NCI-H187 treated with DMSO at 0.1 percent for 48 hours (cell line): ENCODE measurements around the gene TCAP.

Experiments
- DNase-seq: peaks from one replicate; lab custom pipeline; 2025; lab: John Stamatoyannopoulos, UW

Gene TCAP

DNA sequence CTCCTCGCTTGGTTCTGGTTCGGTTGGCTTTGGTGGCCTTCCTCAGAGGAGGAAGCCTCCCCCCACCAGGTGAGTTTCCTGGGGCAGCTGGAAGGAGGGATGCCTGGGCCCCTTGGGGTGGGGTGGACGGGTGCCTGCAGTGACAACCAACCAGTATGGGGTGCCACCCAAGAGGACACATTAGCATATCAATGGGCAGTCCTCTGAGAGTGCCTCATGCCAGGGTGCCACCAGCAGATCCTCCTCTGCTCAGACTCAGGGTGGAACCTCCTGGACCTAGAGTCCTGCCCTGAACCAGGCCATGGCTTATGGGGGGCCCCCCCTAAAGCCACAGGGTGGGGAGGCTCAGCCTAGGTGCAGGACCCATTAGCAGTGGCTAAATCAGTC is 35.7 kb upstream of the TCAP start:
- DNase-seq, result no peak

GRCh38 chr17:39629898-39630297 is 35.3 kb upstream of the TCAP start:
- DNase-seq, result no peak

DNA sequence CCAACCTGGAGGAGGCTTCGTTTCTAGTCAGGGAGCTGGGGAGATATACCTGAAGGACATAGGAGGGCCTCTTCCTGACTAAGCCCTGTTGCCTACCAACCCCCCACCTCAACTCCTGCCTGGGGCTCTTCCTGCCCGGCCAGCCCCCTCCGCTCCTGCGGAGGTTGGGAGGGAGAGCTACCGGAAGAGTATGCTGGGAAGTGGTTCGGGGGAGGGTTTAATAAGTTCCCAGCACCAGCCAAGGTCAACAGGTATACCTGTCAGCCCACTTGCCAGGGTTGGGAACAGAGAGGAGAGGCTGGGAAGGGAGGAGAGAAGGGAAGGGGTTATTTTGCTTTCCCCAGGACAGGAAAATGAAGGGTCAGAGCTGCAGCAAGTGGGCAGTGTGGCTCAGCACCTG is 33.7 kb upstream of the TCAP start:
- no peak for DNase-seq

DNA sequence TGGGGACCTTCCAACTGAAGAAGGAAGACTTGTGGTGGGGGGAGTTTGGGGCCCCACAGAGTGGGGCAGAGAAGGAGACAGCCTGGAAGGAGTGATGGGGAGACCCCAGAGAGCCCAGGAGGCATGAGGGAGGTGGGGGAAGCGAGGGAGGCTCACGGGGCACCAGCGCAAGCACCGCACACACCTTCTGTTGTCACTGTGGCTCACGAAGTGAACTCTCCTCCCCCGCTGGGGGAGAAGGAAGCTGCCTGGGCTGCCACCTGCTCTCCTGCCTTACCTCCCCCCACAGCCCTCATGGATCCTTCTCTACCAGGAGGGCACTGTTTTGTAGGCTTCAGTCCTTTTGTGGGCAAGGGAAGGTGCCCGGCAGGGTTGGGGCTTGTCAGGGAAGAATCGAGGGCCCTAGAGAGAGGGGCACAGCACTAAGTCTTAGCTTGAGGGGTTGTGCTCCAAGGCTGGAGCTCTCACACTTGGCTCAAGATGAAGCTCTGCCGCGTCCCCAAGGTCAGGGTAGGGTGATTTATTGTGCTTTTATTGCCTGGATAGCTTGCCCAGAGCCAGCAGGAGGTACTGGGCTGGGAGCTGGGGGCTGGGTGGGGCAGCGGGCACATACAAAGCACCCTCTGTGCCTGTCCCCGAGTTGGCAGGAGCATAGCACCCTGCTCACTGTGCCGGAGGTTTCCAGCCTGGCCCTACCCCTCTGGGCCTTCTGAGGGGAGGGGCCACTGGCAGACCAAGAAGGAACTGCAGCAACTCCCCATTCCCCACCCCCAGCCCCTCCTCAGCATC is 32.8 kb upstream of the TCAP start:
- no peak for DNase-seq

- no peak for DNase-seq
Observed at GRCh38 chr17:39633570-39634183, 31.5 kb upstream of the TCAP start.

GRCh38 chr17:39634384-39634871 is 30.7 kb upstream of the TCAP start:
- no peak for DNase-seq

DNA sequence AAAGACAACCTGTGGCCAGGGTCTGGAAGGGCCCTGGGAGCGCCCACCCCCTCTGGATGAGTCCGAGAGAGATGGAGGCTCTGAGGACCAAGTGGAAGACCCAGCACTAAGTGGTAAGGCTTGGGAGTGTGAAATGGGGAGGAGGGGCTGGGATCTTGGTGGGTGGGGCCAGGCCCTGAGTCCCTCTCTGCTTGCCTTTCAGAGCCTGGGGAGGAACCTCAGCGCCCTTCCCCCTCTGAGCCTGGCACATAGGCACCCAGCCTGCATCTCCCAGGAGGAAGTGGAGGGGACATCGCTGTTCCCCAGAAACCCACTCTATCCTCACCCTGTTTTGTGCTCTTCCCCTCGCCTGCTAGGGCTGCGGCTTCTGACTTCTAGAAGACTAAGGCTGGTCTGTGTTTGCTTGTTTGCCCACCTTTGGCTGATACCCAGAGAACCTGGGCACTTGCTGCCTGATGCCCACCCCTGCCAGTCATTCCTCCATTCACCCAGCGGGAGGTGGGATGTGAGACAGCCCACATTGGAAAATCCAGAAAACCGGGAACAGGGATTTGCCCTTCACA is 29.5 kb upstream of the TCAP start:
- no peak for DNase-seq

GRCh38 chr17:39636587-39636926 is 28.6 kb upstream of the TCAP start:
- no peak for DNase-seq

- DNase-seq, result peak; percentile 32
Observed at GRCh38 chr17:39636927-39637736, 28.0 kb upstream of the TCAP start, which contains the start of gene STARD3. Gene STARD3, plus strand, starts transcription at chr17:39637144. Its CDS starts 16,388 bp downstream, at chr17:39653532.

DNA sequence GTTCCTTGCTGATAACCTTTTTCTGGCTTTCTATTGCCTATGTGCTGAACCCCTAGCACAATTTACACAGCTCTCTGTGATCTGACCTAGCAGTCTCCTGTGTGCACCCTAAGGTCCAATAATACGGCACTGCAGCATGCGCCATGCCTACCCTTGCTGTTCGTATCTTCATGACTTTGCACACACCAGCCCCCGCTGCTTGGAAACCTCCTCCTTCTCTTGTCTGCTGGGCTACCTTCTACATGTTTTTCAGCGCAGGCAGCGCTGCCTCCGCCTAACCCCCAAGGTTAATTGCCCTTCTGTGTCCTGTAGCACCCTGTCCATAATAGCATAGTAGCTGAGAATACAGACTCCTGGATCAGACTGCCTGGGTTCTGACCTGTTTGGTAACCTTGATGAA is 26.8 kb upstream of the TCAP start:
- no peak for DNase-seq

DNA sequence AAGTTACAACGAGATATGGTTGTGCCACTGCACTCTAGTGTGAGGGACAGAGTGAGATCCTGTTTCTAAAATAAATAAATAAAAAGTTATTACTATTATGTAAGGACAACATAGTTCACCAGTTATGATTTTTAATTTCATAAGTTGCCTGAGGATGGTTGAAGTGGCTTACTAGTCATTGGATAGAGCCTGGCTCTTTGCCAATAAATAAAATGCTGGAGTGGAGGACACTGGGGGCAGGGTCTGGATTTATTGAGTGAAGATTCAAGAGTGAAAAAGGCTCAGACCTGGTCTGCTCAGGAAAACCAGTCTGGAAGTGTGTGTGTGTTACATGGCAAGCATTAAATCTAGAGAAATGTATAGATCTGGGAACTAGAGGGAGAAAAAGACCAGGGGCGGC is 26.1 kb upstream of the TCAP start:
- no peak for DNase-seq

GRCh38 chr17:39639566-39640458 is 25.3 kb upstream of the TCAP start:
- DNase-seq, result no peak

- no peak for DNase-seq
Observed at GRCh38 chr17:39640591-39641031, 24.5 kb upstream of the TCAP start.

- no peak for DNase-seq
Observed at GRCh38 chr17:39641097-39641496, 24.1 kb upstream of the TCAP start.

- no peak for DNase-seq
Observed at GRCh38 chr17:39641883-39642282, 23.3 kb upstream of the TCAP start.

GRCh38 chr17:39642291-39643074 is 22.7 kb upstream of the TCAP start:
- DNase-seq, result no peak

GRCh38 chr17:39643271-39643670 is 21.9 kb upstream of the TCAP start:
- DNase-seq, result no peak

DNA sequence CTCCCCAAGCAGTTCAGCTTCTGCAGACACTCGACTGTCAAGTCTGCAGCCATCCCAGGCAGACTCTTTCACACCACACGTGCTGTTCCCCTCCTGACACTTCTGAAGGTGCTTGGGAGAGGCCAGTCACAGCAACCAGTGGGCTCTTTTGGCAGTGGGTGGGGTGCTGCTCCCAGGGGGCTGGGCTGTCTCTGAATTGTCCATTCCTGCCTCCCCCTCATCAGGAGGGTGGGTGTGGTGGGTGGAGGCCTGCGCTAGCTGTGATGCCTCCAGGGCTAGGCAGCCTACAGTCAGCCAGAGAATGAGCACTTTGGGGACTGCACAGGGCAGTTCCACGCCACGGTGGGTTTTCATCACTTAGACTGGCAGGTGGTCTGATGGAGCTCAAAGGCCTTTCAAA is 17.9 kb upstream of the TCAP start:
- DNase-seq, result no peak

DNA sequence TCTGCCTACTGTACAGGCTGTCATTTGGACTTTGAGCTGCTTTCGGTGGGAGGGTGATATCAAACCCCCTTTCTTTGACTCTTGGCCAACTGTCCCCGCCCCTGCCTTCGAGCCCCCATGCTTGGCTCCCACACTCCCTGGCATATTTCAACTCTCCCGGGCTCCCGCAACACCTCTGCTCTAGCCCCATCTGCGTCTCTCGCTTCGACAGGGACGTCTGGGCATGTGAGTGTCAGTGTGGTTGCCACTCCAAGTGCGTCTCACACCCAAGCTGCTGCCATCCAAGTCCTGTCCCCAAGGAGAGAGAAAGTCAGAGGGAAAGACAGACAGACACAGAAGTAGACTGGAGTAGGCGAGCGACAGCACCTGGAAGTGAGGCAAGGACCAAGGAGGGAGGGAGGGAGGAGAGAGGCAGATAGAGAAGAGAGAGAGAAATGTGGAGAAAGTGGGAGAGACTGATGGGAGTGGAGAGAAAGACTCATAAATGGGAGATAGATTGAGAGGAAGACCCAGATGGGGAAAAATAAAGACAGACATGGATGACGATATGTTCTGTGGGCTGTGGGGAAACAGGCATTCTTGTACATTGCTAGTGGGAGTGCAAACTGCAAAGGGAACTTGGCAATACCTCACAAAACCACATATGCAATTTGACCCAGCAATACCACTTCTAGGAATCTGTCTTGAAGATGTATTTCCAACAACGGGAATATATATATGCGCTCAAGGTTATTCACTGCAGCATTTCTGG is 16.4 kb upstream of the TCAP start:
- DNase-seq, result no peak

DNA sequence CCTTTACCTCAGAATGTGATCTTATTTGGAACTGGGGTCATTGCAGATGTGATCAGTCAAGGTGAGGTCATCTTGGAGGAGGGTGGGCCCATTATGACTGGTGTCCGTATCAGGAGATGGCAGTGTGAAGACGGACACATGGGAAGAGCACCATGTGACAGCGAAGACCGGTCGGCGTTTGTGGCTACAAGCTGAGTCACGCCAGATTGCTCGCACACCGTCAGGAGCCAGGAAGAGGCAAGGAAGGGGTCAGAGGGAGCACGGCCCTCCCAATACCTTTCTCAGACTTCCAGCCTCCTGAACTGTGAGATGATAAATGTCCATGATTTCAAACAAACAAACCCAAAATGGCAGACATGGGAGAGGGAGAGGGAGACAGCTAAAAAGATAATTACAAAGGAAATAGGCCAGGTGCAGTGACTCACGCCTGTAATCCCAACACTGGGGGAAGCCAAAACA is 15.0 kb upstream of the TCAP start:
- DNase-seq, result no peak
